ENCODE data around the gene SOD2.
"Not testable (repeated sequence)": the region's sequence is repeated elsewhere in the genome, so short reads cannot be mapped to it uniquely, and the experiment has no call there.

GRCh38 chr6:159690135-159690534, 2.9 kb downstream of the SOD2 start:
- TF ChIP-seq CTCF (IDR thresholded peaks at IDR 0.05); EZH2 (IDR thresholded peaks at IDR 0.05; ENCODE audit: borderline replicate concordance, insufficient read depth, low read depth, low read length, poor library complexity, severe bottlenecking): not testable (repeated sequence)

All from B cell (primary cell).